ENCODE results near the gene GCM1.

GCM1 gene

DNA sequence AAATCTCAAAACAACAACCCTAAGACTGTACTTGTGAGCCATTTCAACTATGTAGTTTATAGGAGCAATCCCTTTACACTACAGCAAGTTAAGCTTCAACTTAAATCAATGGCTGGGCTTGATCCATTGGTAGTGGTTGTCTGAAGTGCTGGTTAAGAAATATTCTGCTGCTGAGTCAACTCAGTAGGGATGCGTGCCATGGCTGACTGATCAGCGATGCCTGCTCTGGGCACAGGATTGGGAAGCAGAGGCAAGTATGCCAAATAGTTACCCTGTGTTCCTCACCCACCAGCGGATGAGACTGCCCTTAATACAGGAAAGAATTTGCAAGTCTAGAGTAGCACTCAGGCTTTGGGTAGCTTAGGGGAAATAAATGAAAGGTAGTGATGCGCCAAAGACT is 41.5 kb downstream of the GCM1 start:
- DNase-seq (ENCODE audit: low spot score), result no peak

DNA sequence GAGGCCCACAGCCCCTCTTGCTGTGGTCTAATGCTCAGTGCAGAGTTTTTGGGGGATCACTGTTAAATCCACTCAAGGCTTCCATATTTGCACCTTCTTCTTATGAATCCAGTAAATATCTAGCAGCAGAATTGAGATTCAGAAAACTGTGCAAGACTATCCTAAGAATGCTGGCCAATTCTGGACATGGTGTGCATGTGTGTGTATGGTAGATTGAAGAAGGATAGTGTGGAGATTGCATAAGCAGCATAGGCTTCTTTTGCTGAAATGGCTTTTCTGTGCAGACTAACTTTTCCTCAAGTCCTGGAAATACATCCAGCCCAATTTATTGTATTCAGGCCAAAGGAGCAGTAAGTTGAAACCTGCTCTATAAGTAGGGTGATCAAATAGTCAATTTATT is 43.7 kb downstream of the GCM1 start:
- no peak for DNase-seq (ENCODE audit: low spot score)

DNA sequence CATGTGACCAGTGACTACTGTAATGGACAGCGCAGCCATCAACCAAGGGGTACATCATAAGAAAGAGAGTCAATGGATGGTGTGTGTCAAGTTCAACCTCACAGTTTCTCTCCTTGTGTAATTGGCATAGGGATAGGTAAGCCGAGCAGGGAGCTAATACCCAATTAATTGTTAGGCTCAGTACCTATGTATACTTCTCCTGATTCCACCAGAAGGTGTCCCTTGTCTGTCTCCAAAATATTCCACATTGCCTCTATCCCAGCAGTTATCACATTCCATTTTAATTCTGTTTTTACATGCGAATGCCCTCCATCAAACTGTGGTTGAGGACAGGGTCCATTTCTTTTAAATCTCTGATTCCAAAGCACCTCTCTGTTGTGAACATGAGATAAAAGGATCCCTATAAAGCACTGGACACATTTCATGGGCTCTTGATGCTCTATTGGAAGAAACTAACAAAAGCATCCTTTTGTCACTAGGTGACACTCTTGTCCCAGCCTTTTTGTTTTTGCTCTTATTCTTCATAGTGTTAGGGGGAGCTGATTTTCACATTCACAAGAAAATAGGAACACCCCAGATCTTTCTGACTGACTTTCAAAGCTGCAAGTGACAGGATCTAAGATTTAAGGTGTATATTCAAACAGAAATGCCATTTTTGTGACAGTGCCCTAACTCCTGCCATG is 44.5 kb downstream of the GCM1 start:
- DNase-seq (ENCODE audit: low spot score), result no peak

DNA sequence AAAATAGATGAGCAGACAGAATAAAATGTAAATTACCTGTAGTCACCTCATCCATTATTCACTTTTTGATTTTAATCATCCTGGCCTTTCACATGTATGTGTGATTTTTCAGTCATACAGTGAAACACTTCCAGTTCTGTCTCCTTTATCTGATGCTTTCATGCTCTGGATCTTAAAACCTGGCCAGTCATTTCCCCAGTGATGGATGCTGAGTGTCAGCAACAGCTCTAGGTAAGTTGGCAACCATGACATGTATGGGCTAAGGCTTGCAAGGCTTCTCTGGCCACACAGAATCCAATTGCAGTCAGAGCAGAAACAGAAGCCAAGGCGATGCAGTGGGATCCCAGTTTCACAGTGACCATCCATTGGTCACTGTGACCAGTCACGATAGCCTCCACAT is 47.6 kb downstream of the GCM1 start:
- DNase-seq (ENCODE audit: low spot score), result no peak

DNA sequence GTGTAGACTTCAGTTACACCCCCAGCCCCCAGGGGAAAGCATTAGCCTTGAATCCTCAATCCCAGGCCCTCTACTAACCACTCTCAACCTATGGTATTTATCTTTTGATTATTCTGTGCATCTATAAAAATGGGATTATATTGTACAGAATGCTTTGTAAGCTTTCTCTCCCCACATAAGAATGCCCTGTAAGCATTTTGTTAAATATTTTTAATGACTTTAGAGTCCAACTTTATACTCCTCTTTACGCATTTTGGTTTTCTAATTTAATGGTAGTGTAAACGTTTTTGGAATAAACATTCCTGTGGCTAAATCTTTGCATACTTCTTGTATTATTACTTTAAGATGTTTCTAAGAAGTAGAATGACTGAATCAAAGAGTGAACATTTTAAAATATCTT is 48.1 kb downstream of the GCM1 start:
- no peak for DNase-seq (ENCODE audit: low spot score)

DNA sequence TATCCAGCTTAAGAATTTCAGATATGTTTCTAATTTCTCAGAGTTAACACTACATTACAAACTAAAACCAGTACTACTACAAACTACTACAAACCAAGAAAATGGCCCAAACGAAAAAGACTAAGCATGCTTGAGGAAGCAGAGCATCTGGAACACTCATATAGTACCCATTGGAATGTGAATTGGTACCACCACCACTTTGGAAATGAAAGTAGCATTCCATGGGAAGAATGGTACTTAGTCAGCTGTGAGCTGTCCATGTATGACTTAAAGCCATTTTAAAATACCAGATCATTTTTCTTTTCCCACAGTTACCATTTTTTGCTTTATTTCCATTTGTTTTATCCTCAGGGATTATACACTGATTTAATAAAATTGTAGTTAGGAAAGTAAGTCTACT is 52.9 kb downstream of the GCM1 start:
- DNase-seq (ENCODE audit: low spot score), result no peak

DNA sequence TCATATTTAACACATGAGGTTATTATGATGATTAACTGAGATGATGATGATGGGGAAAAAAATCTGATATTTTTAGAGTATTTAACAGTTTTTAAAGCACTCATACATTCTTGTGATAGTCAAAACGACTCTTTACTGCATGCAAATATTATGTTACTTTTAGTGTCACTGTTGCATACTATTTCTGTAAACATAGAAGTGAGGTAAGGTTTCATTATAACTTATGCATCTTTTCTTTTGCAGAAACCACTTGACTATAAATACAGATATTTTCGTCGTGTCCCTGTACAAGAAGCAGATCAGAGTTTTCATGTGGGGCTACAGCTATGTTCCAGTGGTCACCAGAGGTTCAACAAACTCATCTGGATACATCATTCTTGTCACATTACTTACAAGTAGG is 53.4 kb downstream of the GCM1 start:
- no peak for DNase-seq (ENCODE audit: low spot score)

DNA sequence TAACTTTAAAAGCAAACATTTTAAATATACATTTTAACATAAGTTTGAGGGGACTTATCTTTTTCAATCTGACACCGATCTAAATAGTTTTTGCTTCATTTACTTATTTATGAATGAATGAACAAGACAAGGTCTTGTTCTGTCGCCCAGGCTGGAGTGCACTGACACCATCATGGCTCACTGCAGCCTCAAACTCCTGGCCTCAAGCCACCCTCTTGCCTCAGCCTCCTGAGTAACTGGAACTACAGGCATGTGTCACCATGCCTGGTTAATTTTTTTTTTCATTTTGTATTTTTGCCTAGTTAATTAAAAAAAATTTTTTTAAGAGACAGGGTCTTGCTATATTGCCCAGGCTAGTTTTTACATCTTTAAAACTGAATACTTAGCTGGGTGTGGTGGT is 58.1 kb downstream of the GCM1 start:
- DNase-seq (ENCODE audit: low spot score), result no peak

DNA sequence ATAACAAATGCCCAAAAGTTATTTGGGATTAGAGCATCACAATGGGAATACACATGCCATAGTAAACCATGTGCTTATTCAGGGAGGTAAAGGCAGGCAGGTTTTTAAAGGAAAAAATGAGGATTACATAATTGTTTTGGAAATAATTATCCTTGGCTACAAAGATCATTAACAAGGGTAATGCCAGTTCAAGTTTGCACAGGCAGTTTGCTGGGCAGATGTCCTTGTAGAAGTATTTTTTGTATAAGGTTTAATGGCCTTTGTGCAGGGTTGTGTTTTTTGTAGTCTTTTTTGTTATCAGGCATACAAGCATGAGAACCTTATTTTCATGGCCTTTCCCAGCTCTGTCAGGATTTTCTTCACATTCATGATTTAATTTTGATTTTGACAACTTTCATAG is 58.7 kb downstream of the GCM1 start:
- no peak for DNase-seq (ENCODE audit: low spot score)

DNA sequence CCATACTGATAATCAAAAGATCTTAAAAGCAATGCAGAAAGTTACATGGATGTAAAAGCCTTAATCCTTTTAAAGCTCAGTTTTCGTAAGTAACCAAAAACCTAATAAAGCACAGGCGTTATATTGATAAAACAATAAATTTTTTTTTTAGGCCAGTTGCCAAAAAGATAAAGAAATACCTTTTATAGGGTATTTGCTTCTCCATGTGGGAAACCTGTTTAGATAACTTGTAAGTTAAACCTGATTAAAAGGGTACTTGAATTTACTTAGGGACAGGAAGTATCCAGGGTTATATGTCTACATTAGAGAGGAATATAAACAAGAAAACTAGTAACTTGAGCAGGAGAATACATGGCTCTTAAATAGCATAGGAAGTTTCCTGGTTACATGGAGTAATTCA is 62.3 kb downstream of the GCM1 start:
- DNase-seq (ENCODE audit: low spot score), result no peak

DNA sequence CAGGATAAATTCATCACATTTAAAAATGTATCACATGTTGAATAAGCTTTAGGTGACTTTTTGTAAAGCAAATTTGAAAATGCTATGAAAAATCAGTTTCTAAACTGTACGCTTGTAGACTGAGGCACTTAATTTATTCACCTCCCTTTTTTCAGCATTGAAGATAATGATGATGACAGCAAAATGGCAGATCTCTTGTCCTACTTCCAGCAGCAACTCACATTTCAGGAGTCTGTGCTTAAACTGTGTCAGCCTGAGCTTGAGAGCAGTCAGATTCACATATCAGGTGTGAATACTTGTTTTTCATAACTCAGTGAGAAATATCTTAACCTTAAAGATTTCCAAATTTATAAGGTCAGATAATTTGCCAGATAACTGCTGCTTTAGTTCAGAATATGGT is 67.8 kb downstream of the GCM1 start:
- DNase-seq (ENCODE audit: low spot score), result no peak

Measured in CD4-positive, alpha-beta T cell treated with Interleukin-15 for 4 hours (primary cell).